Testis (tissue), 2 donors: ENCODE measurements around the gene SLC29A3.

Source experiments
- CTCF ChIP-seq, 3 experiments: fragments of 450-650 bp in 2 of 3; fragments of 200-600 bp in 1 of 3; sonication (generic) in 1 of 3; IDR thresholded peaks; one replicate each; pipeline ENCODE4 v1.5.1; 2016 to 2019; ENCODE audit warnings: antibody characterized with exemption in 3 of 3, mild to moderate bottlenecking in 2 of 3, moderate library complexity in 1 of 3
- POLR2A ChIP-seq: fragments of 450-650 bp; IDR thresholded peaks from one replicate; pipeline ENCODE4 v1.6.1; 2017; ENCODE audit warnings: antibody characterized with exemption, mild to moderate bottlenecking, moderate library complexity

- no peak for TF ChIP-seq CTCF (IDR thresholded peaks at IDR 0.05)
- no peak for TF ChIP-seq POLR2A
Measured at GRCh38 chr10:71279590-71280170, 39.4 kb upstream of the SLC29A3 start.
